ENCODE data around the gene RP9.

RP9 gene

GRCh38 chr7:33061282-33061937 lies 47.8 kb downstream of the RP9 start:
- no peak for DNase-seq

- no peak for DNase-seq
Observed at GRCh38 chr7:33059635-33060034, 49.6 kb downstream of the RP9 start.

GRCh38 chr7:33055158-33055557 lies 54.0 kb downstream of the RP9 start:
- no peak for DNase-seq

GRCh38 chr7:33054261-33054964 lies 54.8 kb downstream of the RP9 start:
- DNase-seq: no peak

GRCh38 chr7:33053721-33054120 lies 55.5 kb downstream of the RP9 start:
- DNase-seq: no peak

GRCh38 chr7:33050535-33051318 lies 58.5 kb downstream of the RP9 start:
- no peak for DNase-seq

GRCh38 chr7:33048704-33049103 lies 60.5 kb downstream of the RP9 start:
- DNase-seq: no peak

- DNase-seq: no peak
Observed at GRCh38 chr7:33048257-33048656, 60.9 kb downstream of the RP9 start.

- DNase-seq: no peak
Observed at GRCh38 chr7:33044986-33045385, 64.2 kb downstream of the RP9 start.
